GM06990 (cell line): ENCODE measurements around the gene EIF2AK2.

Source experiments
- DNase-seq: peaks from one replicate; pipeline ENCODE4 v3.0.0-alpha.2; 2011; ENCODE audit not compliant: insufficient read length; ENCODE audit errors: extremely low read depth
- H3K27me3 ChIP-seq: replicated peaks from 2 replicates; pipeline ENCODE4 v1.6.0; 2011; ENCODE audit warnings: low read length; ENCODE audit not compliant: control insufficient read depth, insufficient read depth
- H3K36me3 ChIP-seq: 2 replicates; pipeline ENCODE4 v1.5.1; 2011; ENCODE audit warnings: low read length; ENCODE audit not compliant: control insufficient read depth, insufficient read depth
- H3K4me3 ChIP-seq: replicated peaks from 2 replicates; pipeline ENCODE4 v1.5.1; 2011; ENCODE audit warnings: low read depth, mild to moderate bottlenecking, control low read depth, low read length
- TF ChIP-seq, protein P1 (sequence below): IDR thresholded peaks from 2 replicates; pipeline ENCODE4 v1.5.1; 2011; ENCODE audit warnings: low read length, control low read depth, mild to moderate bottlenecking, inconsistent platforms; ENCODE audit not compliant: insufficient read depth, poor library complexity, severe bottlenecking

EIF2AK2 gene

DNA sequence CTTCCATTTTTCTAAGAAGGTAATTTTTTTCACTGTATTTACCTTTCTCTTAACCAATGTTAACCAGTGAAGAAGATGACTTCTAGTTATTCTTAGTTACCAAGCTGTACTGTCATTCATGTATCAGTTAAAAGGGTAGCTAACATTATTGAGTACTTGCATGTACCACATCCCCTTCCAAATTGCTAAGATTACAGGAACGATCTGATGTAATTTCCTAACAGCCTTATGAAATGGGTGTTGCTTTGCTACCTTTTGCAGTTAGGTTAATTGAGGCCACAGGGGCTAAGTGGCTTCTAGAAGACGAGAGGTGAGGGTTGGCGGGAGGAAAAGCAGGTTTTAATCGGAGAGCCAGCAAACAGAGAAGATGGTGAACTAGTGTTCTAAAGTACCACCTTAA, 33.5 kb upstream of the EIF2AK2 start:
- Histone ChIP-seq H3K27me3 (no peaks in the 10 kb centered on the region), H3K36me3 (no peaks in the 10 kb centered on the region), H3K4me3 (no peak overlapping the region)
- TF ChIP-seq, protein P1, sequence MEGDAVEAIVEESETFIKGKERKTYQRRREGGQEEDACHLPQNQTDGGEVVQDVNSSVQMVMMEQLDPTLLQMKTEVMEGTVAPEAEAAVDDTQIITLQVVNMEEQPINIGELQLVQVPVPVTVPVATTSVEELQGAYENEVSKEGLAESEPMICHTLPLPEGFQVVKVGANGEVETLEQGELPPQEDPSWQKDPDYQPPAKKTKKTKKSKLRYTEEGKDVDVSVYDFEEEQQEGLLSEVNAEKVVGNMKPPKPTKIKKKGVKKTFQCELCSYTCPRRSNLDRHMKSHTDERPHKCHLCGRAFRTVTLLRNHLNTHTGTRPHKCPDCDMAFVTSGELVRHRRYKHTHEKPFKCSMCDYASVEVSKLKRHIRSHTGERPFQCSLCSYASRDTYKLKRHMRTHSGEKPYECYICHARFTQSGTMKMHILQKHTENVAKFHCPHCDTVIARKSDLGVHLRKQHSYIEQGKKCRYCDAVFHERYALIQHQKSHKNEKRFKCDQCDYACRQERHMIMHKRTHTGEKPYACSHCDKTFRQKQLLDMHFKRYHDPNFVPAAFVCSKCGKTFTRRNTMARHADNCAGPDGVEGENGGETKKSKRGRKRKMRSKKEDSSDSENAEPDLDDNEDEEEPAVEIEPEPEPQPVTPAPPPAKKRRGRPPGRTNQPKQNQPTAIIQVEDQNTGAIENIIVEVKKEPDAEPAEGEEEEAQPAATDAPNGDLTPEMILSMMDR = no peak
- no peak for DNase-seq

DNA sequence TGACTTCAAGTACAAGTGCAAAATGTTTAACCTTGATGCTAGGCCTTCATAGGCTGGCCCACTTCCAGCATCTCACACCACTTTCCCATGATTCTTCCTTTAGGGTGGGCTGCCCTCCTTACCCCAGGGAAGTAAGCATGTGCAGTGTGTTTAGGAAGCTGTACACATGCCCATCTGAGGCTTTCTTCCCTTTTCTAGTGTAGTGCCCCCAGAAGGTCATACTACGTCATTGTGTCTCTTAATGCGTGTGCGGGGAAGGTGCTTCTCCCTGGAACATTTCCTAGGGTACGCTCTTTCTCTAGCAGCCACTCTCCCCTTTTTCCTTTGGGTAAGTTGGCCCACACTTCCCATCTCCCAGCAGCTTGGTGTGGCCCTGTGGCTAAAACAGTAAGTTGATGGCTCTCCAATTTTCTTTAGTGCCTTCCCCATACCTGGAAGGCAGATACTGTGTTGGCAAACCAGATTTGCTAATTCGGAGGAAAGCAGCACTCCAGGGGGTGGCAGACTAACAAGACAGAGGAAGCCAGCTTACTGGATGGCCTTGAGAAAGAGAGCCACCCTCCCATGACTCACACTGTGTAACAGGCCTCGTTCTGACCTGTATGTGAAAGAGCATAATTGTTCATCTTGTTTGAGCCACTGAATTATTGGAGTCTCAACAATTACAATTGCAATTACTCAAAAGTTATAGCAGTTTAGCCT, 32.8 kb upstream of the EIF2AK2 start:
- DNase-seq = no peak
- TF ChIP-seq, protein P1 = no peak
- Histone ChIP-seq H3K27me3 (no peaks in the 10 kb centered on the region), H3K36me3 (no peaks in the 10 kb centered on the region), H3K4me3 (no peak overlapping the region)

DNA sequence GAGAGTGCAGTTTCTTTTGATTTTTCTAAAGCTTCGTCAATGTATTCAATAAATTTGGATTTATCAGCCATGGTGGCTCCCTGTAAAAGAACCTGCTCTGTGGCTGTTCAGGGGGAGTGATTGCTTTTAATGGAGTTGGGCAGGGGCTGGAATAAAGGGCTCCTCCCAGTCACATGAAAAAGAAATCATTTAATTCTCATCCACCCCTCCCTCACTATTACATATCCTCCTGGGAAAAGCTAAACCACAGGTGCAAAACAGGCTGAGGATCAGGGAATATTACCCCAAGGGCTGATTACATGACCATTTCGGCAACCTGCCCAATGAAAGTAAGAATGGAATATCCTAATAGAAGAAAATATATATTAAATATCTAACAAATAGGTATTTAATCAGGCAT, 31.8 kb upstream of the EIF2AK2 start, which contains the start of gene SULT6B1:
Gene SULT6B1, minus strand, starts transcription at position 101 of the 400 bp plus-strand sequence. Its CDS starts 30 bp downstream, at position 71.
- TF ChIP-seq, protein P1 = no peak
- no peak for DNase-seq
- H3K4me3 ChIP-seq = no peak within 1 kb of the TSS
- H3K27me3 ChIP-seq = no peaks in the 10 kb centered on the region
- no peaks in the 10 kb centered on the region for H3K36me3 ChIP-seq

DNA sequence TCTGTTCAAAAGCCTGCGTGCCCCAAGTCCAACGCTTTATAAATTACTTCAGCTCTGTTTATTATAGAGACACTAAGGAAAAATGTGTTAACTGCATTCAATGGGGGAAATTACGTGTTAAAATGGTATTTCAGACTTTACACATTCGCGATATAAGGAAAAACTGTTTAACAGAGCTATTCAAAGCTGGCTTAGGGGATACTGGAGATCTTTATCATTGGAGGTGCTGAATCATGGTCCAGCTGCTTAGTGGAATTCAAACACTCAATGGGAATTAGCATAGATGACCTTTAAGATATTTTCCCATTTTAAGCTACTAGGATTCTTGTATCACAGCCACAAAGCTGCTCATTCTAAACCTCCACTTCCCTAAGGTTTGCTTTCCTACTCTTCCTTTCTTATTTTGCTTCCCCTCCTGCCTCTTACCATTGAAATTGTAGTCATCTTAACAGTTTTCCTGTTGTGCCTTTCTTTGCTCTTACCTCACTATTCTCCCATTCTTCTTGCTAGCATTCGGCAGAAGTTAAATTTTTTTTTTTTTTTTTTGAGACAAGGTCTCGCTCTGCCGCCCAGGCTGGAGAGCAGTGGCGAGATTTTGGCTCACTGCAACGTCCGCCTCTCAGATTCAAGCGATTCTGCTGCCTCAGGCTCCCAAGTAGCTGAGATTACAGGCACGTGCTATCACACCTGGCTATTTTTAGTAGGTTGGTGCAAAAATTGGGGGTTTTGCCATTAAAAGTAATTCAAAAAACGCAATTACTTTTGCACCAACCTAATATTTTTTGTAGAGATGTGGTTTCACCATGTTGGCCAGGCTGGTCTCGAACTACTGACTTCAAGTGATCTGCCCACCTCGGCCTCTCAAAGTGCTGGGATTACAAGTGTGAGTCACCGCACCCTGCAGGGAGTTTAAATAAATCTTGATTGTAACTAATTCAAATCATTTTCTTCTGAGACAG, 25.2 kb upstream of the EIF2AK2 start:
- TF ChIP-seq, protein P1 = no peak
- Histone ChIP-seq H3K4me3 (no peak overlapping the region), H3K36me3 (no peaks in the 10 kb centered on the region), H3K27me3 (no peaks in the 10 kb centered on the region)
- DNase-seq = no peak

DNA sequence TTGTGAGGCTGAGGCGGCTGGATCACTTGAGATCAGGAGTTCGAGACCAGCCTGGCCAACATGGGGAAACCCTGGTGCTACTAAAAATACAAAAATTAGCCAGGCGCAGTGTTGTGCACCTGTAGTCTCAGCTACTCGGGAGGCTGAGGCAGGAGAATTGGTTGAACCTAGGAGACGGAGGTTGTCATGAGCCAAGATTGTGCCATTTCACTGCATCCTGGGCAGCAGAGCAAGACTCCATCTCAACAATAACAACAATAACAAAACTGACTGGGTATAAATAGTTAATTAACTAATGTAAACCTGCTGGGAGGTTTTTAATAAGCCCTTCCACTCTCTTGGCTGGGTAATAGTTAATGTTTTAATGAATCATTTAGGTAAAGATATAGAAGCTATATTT, 23.9 kb upstream of the EIF2AK2 start:
- TF ChIP-seq, protein P1 = no peak
- Histone ChIP-seq H3K4me3 (no peak overlapping the region), H3K36me3 (no peaks in the 10 kb centered on the region), H3K27me3 (no peaks in the 10 kb centered on the region)
- DNase-seq = no peak
